Astrocyte of the cerebellum (primary cell): ENCODE measurements around the gene GCFC2.
A peak's percentile ranks its signal among the peaks of the same experiment; 100 is the strongest.

Experiments used
- DNase-seq: peaks from one replicate; pipeline ENCODE4 v3.0.0-alpha.2; 2011; ENCODE audit warnings: low read depth
- H3K4me3 ChIP-seq: 2 replicates; pipeline ENCODE4 v1.5.1; 2011; ENCODE audit warnings: mild to moderate bottlenecking, low read depth, low read length, moderate library complexity
- in situ Hi-C: cut with HindIII; loops from 2 replicates; pipeline ENCODE4 v1.10.0; 2017; ENCODE audit warnings: low sequenced_read_pairs
- TF ChIP-seq, protein P1 (sequence below): IDR thresholded peaks from 2 replicates; pipeline ENCODE4 v1.5.1; 2012; ENCODE audit warnings: low read length, low read depth, moderate library complexity, mild to moderate bottlenecking; ENCODE audit errors: missing control alignments

Gene GCFC2

DNA sequence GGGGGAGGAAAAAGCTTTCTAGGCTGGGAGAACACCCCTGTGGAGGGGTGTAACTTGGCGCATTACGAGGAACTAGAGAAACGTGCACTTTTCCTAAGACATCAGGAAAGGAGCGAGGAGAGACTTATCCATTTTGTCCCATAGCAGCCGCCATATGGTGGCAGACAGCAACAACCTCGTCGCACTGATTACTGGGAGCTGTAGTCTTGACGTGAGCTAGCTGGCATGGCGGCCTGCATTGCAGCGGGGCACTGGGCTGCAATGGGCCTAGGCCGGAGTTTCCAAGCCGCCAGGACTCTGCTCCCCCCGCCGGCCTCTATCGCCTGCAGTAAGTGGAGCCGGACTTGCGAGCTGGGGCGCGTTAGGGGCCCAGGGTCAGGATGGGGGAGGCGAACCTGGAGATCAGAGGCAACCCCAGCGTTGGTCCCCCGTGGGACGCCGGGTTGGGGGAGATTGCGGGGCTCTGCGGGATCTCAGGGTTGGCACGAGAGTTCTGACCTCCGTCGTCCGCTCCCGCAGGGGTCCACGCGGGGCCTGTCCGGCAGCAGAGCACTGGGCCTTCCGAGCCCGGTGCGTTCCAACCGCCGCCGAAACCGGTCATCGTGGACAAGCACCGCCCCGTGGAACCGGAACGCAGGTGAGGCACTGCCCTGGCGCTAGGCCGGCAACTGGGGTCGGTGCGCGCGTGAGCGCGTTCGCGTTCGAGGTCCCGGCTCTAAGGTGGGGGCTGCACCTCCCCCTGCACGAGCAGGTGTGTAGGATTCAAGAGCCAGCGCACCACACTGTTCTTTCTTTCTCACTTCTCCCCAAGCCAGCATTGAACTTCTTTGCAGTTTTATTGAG, 63.9 kb downstream of the GCFC2 start, which contains the start of gene MRPL19:
Gene MRPL19 (plus strand): TSS at position 201 of the 843 bp plus-strand sequence. CDS start 25 bp downstream, at position 226.
- TF ChIP-seq, protein P1, sequence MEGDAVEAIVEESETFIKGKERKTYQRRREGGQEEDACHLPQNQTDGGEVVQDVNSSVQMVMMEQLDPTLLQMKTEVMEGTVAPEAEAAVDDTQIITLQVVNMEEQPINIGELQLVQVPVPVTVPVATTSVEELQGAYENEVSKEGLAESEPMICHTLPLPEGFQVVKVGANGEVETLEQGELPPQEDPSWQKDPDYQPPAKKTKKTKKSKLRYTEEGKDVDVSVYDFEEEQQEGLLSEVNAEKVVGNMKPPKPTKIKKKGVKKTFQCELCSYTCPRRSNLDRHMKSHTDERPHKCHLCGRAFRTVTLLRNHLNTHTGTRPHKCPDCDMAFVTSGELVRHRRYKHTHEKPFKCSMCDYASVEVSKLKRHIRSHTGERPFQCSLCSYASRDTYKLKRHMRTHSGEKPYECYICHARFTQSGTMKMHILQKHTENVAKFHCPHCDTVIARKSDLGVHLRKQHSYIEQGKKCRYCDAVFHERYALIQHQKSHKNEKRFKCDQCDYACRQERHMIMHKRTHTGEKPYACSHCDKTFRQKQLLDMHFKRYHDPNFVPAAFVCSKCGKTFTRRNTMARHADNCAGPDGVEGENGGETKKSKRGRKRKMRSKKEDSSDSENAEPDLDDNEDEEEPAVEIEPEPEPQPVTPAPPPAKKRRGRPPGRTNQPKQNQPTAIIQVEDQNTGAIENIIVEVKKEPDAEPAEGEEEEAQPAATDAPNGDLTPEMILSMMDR, result no peak
- H3K4me3 ChIP-seq, result peak within 1 kb of the TSS; percentile 92
- in situ Hi-C loops, result no loop called here
- DNase-seq, result peak; percentile 84

DNA sequence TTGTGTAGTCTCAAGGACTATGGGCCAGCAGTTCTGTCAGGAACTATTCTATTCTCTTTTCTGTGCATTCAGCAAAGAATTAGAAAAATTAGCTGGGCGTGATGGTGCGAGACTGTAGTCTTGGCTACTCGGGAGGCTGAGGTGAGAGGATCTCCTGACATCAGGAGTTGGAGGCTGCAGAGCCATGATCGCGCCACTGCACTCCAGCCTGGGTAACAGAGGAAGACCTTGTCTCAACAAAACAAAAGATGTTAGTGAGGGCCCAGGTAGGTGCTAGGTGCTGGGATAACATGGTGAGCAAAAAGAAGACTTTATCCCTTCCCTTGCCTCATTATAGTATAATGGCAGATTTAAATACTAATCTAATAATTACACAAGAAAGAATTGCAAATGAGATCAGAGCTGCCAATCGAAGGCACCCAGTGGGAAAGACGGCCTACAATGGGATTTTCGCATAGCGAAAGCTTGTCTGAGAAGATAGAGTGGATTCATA, 64.6 kb downstream of the GCFC2 start:
- peak overlapping the region; percentile 92 for H3K4me3 ChIP-seq
- no peak for DNase-seq
- in situ Hi-C loops, result no loop called here
- TF ChIP-seq, protein P1, result no peak

DNA sequence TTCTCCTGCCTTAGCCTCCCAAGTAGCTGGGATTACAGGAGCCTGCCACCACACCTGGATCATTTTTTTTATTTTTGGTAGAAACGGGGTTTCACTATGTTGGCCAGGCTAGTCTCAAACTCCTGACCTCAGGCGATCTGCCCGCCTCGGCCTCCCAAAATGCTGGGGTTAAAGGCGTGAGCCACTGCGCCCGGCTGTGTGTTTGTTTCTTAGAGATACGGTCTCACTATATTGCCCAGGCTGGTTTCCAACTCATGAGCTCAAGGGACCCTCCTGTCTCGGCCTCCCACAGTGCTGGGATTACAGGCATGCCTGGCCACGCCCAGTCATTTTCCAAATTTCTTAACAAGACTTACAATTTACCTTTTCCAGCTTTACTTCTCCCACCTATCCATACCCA, 65.1 kb downstream of the GCFC2 start:
- TF ChIP-seq, protein P1, result no peak
- H3K4me3 ChIP-seq, result no peak overlapping the region
- in situ Hi-C loops, result no loop called here
- DNase-seq, result no peak

DNA sequence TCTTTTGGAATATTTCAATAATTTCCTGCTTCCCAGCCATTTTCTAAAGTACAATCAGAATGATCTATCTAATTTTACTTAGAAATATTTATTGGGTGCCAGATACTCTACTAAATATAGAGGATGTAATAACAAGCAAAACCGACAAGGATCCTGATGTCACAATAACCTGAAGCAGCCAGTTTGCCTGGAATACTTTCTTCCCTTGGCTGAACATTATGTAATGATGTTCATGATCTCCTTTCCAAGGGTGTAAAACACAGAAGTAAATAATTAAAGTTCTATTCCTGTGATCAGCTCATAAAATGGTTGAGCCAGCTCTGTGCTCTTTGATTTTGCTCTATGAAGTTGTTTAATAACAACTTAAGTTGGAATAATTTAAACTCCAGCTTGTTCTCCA, 66.7 kb downstream of the GCFC2 start:
- TF ChIP-seq, protein P1, result no peak
- no peak overlapping the region for H3K4me3 ChIP-seq
- DNase-seq, result no peak
- in situ Hi-C loops, result no loop called here

DNA sequence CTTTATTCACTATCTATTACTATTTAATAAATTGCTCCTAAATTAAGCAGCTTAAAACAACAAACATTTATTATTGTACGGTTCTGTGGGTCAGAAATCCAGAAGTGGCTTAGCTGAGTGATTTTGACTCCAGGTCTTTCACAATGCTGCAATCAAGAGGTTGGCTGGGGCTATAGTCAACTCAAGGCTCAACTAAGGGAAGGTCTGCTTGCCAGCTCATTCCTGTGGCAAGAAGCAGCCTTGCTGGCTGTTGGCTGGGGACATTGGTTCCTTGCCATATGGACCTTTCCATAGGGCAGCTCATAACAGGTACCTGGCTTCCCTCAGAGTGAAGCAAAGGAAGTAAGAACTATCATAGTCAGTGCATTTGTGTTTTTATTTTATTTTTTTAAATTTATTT, 69.1 kb downstream of the GCFC2 start:
- no peak overlapping the region for H3K4me3 ChIP-seq
- TF ChIP-seq, protein P1, result no peak
- DNase-seq, result no peak
- in situ Hi-C loops, result no loop called here

DNA sequence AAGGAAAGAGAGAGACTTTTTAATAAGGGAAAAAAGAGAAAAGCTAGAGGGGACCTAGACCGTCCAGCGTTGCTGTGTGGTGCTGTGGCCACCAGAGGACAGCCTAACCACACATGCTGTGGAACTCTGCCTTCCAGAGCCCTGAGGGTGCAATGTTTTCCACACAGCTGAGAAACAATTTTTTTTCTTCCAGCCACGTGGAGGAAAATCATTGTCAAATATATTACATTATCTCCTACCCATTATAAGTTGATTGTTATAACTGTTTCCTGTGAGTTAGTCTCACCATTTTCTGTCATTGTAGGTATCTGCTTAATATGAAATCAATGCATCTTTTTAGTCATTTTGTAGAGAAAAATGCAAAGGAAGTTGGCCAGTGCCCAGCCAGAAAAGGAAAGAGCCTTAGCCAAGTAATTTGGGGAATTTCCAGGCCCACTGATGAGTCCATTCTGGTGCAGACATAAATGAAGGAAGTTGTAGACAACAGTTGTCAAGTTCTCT, 70.0 kb downstream of the GCFC2 start:
- TF ChIP-seq, protein P1, result peak; percentile 100
- no peak overlapping the region for H3K4me3 ChIP-seq
- in situ Hi-C loops, result no loop called here
- DNase-seq, result no peak
